GM13976 (cell line): Measurements from ENCODE around the gene S1PR3.

ENCODE experiments used
- DNase-seq: peaks from one replicate; pipeline ENCODE4 v3.0.0; 2012; ENCODE audit warnings: low spot score
- CTCF ChIP-seq: IDR thresholded peaks from 2 replicates; pipeline ENCODE4 v1.5.1; 2012; ENCODE audit warnings: borderline replicate concordance, mild to moderate bottlenecking; ENCODE audit not compliant: insufficient read depth; ENCODE audit errors: extremely low read depth, missing control alignments, control extremely low read depth
- in situ Hi-C: fragments of 300-500 bp; cut with MboI; formaldehyde crosslinking; loops from one replicate; pipeline ENCODE4 v1.12.0; 2022; ENCODE audit warnings: low sequenced_read_pairs, mixed read lengths, inconsistent platforms; ENCODE audit not compliant: unreplicated experiment

The S1PR3 gene

DNA sequence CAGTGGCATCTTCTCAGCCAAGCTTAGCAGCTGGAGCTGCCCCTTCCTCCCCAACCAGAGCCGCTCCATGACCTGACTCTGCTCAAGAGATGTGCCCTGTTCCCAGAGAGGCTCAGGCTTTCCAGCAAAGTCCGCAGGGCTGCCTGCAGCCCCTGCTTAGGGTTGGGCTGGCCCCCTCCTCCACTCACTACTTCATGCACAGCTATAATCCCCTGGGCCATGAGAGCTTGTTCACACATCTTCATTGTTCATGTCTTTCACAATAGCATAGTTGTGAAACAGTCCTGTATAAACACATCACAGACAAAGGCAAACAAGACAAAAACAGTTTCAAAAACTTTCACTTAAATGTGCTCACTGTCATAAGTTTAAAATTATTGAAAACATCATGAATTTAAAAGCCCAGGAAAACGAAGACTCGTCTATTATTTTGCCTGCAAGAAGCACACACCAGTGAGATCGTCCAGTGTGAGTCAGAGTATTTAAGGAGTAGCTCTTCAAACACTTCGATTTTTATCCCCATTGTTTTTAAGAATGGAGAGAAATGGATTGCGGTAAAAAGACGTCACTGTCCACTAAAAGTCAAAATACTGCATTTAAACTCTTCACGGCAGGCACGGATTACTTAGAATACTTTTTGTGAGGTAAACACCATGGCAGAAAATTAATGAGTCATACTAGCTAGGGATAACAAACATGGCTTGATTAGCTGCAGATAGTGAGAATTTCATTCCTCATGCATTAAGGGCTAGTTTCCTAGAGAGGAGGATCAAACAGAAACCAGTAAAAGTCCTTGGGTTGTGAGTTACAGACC, 40.7 kb upstream of the S1PR3 start:
- TF ChIP-seq CTCF = no peak
- DNase-seq = no peak
- in situ Hi-C loops = no loop called here

GRCh38 chr9:88951155-88951542, 40.1 kb upstream of the S1PR3 start:
- in situ Hi-C loops = no loop called here
- no peak for TF ChIP-seq CTCF
- no peak for DNase-seq

GRCh38 chr9:88952086-88952615, 39.1 kb upstream of the S1PR3 start:
- in situ Hi-C loops = no loop called here
- no peak for TF ChIP-seq CTCF
- no peak for DNase-seq

DNA sequence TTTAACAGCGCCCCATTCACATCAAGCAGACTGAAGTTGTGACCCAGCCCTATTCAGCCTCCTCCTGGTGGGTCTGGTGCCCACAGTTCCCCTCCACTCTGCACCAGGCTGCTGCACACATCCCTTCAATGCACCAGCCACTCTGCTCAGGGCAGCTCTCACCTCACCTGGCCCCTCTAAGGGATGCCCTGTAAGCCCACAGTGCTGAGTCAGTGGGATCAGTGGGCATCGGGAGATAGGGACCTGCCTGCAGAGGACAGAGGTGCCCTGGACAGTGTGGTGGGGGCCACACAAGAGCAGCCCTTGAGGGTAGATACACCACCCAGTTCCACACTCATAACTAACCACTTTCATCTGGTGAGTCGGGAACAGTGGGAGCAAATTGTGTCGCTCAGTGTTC, 38.3 kb upstream of the S1PR3 start:
- TF ChIP-seq CTCF = no peak
- no peak for DNase-seq
- in situ Hi-C loops = no loop called here

GRCh38 chr9:88953381-88954029, 37.8 kb upstream of the S1PR3 start:
- DNase-seq = no peak
- TF ChIP-seq CTCF = no peak
- in situ Hi-C loops = no loop called here

DNA sequence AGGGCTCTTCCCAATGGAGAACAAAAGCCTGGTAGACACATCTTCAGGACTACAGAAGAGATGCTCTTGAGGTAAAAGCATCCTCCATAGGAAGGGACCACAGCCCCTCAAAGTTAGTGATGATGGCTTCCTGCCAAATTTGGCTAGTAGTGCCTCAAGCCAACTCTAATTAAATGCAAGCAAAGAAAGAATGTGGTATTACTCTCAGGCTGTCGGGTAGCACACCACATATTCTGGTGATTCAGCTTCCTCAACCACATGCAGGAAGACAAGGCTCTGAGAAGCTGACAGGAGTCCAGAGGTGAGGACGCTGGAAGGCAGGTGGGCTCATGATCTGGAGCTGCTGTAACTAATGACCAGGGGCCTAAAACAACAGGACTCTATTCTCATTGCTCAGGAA, 37.2 kb upstream of the S1PR3 start:
- no peak for TF ChIP-seq CTCF
- in situ Hi-C loops = no loop called here
- no peak for DNase-seq
